K562 (cell line): ENCODE results near the gene SAE1. TPM values are rescaled to one million over a fixed set of nuclear protein-coding genes. Genes with fewer than 3 reads are reported as not detected.

Experiments used
- ATAC-seq: fragments of 200-7000 bp; cut with Tn5 transposase; 3 replicates; pipeline ENCODE4 v1.9.1; 2020; ENCODE audit warnings: moderate library complexity
- BruUV-seq: library from RNA; stranded (reverse); fragments of 400-500 nt; replicated peaks from 2 replicates; lab custom pipeline; 2021; lab: Mats Ljungman, UMichigan
- CTCF ChIA-PET: fragments of 300-600 bp; formaldehyde crosslinking; extraction: SDS; loops from one replicate; lab custom pipeline; 2021; ENCODE audit warnings: low intra/inter-chr PET ratio; lab: Yijun Ruan, JAX
- POLR2A ChIA-PET: fragments of 300-600, 350-650 bp; sonication (Branson Sonifier 250); formaldehyde crosslinking; extraction: SDS; loops from one replicate; lab custom pipeline; 2021; ENCODE audit warnings: antibody characterized with exemption, inconsistent platforms; lab: Yijun Ruan, JAX
- DNase-seq, 4 experiments: peaks; one replicate each; pipeline versions ENCODE4 v3.0.0 to v3.0.0-alpha.2; 2011 to 2018; ENCODE audit warnings: low spot score in 3 of 4, mixed read lengths in 3 of 4; ENCODE audit errors: extremely low read depth in 1 of 4
- FAIRE-seq: peaks from 2 replicates; lab custom pipeline; 2011; peaks lifted over from hg19 to GRCh38; lab: Jason Lieb, UNC
- H2AFZ ChIP-seq: 2 replicates; pipeline ENCODE4 v1.6.0; 2011; ENCODE audit warnings: low read depth, low read length, control low read depth, inconsistent platforms
- H3K27ac ChIP-seq: fragments of 200-600 bp; 3 replicates; pipeline ENCODE4 v1.8.0; 2011; ENCODE audit warnings: low read depth, mild to moderate bottlenecking, control low read depth, inconsistent platforms, low read length, moderate library complexity, mixed read lengths; ENCODE audit errors: extremely low read depth
- H3K27me3 ChIP-seq, 2 experiments: fragments of 300-600 bp in 1 of 2; 2 replicates in 1 of 2; 3 replicates in 1 of 2; pipeline versions ENCODE4 v1.6.0 to v1.8.0; 2011; ENCODE audit warnings: inconsistent platforms in 2 of 2, low read length in 2 of 2, mild to moderate bottlenecking in 1 of 2, mixed read lengths in 1 of 2, moderate library complexity in 1 of 2; ENCODE audit not compliant: control insufficient read depth in 2 of 2, insufficient read depth in 2 of 2
- H3K36me3 ChIP-seq: fragments of 300-600 bp; 3 replicates; pipeline ENCODE4 v1.8.0; 2011; ENCODE audit warnings: mild to moderate bottlenecking, low read length, inconsistent platforms; ENCODE audit not compliant: control insufficient read depth, insufficient read depth
- H3K4me1 ChIP-seq, 2 experiments: fragments of 200-600 bp in 1 of 2; replicated peaks in 1 of 2; 2 replicates in 1 of 2; 3 replicates in 1 of 2; pipeline versions ENCODE4 v1.5.1 to v1.8.0; 2011; ENCODE audit warnings: inconsistent platforms in 2 of 2, low read length in 2 of 2, mild to moderate bottlenecking in 1 of 2, mixed read lengths in 1 of 2, moderate library complexity in 1 of 2; ENCODE audit not compliant: control insufficient read depth in 2 of 2, insufficient read depth in 2 of 2
- H3K4me2 ChIP-seq: 2 replicates; pipeline ENCODE4 v1.6.1; 2011; ENCODE audit warnings: low read length, control low read depth, inconsistent platforms, mixed read lengths; ENCODE audit not compliant: insufficient read depth
- H3K4me3 ChIP-seq: fragments of 200-600 bp; sonication (generic), shearing (Covaris generic); 2 replicates; pipeline ENCODE4 v1.5.1; 2016; ENCODE audit warnings: control low read depth, inconsistent platforms
- H3K79me2 ChIP-seq: fragments of 200-600 bp; 3 replicates; pipeline ENCODE4 v1.8.0; 2011; ENCODE audit warnings: low read length, inconsistent platforms; ENCODE audit not compliant: control insufficient read depth, insufficient read depth
- H3K9ac ChIP-seq, 2 experiments: 2 replicates each; pipeline versions ENCODE4 v1.6.0 to v1.6.1; 2011; ENCODE audit warnings: low read depth in 2 of 2, low read length in 2 of 2, control low read depth in 1 of 2, inconsistent platforms in 1 of 2, mild to moderate bottlenecking in 1 of 2, mixed read lengths in 1 of 2; ENCODE audit not compliant: insufficient read depth in 1 of 2
- H3K9me1 ChIP-seq: one replicate; pipeline ENCODE4 v1.6.0; 2011; ENCODE audit warnings: inconsistent platforms, mild to moderate bottlenecking, low read length, moderate library complexity; ENCODE audit not compliant: control insufficient read depth, insufficient read depth
- H3K9me3 ChIP-seq: replicated peaks from 2 replicates; pipeline ENCODE4 v1.5.1; 2011; ENCODE audit warnings: low read depth, low read length, inconsistent platforms; ENCODE audit not compliant: control insufficient read depth, insufficient read depth
- H4K20me1 ChIP-seq: replicated peaks from 2 replicates; pipeline ENCODE4 v1.6.1; 2011; ENCODE audit warnings: low read length, inconsistent platforms, mixed read lengths; ENCODE audit not compliant: control insufficient read depth, insufficient read depth
- EP400 ChIP-seq: fragments of 450-650 bp; IDR thresholded peaks from 2 replicates; pipeline ENCODE4 v1.6.1; 2017; ENCODE audit warnings: antibody characterized with exemption, mild to moderate bottlenecking, moderate library complexity
- ETS2 ChIP-seq: IDR thresholded peaks from 2 replicates; pipeline ENCODE4 v1.6.1; 2016; ENCODE audit warnings: borderline replicate concordance, missing genetic modification characterization, mild to moderate bottlenecking, moderate library complexity, missing compliant biosample characterization; ENCODE audit not compliant: poor library complexity, severe bottlenecking
- FOXK1 ChIP-seq: sonication (generic); formaldehyde crosslinking; IDR thresholded peaks from 2 replicates; pipeline ENCODE4 v1.8.0; 2022; ENCODE audit warnings: missing genetic modification reagents, mild to moderate bottlenecking, borderline replicate concordance
- MECOM ChIP-seq: fragments of 250-450 bp; sonication (Bioruptor Pico); IDR thresholded peaks from 2 replicates; pipeline ENCODE4 v1.8.0; 2022; ENCODE audit warnings: inconsistent platforms
- NR4A1 ChIP-seq, 2 experiments: fragments of 250-450 bp in 1 of 2; fragments of 450-650 bp in 1 of 2; sonication (Bioruptor Pico) in 1 of 2; IDR thresholded peaks; 2 replicates each; pipeline versions ENCODE4 v1.4.0 to v1.6.1; 2016 to 2020; ENCODE audit warnings: mild to moderate bottlenecking in 2 of 2, missing compliant biosample characterization in 1 of 2, missing genetic modification characterization in 1 of 2, moderate library complexity in 1 of 2
- RBM15 ChIP-seq: fragments of 200-400 bp; formaldehyde crosslinking; IDR thresholded peaks from 2 replicates; pipeline ENCODE4 v1.6.1; 2018; ENCODE audit warnings: mild to moderate bottlenecking, low read length, moderate library complexity; ENCODE audit not compliant: insufficient read depth
- SMAD2 ChIP-seq: fragments of 150-350 bp; IDR thresholded peaks from 2 replicates; pipeline ENCODE4 v1.6.1; 2014; ENCODE audit warnings: low read depth, mild to moderate bottlenecking, low read length
- SREBF1 ChIP-seq: fragments of 150-350 bp; IDR thresholded peaks from 2 replicates; pipeline ENCODE4 v1.6.1; 2014; ENCODE audit warnings: antibody characterized with exemption, low read depth, low read length, borderline replicate concordance
- ZBTB17 ChIP-seq: fragments of 450-650 bp; formaldehyde crosslinking; IDR thresholded peaks from 2 replicates; pipeline ENCODE4 v1.4.0; 2020; ENCODE audit warnings: mild to moderate bottlenecking
- WGBS: fragments of 100-300 bp; shearing (Covaris generic); methylation state at CpG from one replicate; pipeline ENCODE4 v1.1.6; 2016; ENCODE audit warnings: low coverage, mixed read lengths; ENCODE audit not compliant: insufficient coverage; ENCODE audit errors: missing lambda C conversion rate; 5-methylcytosine and 5-hydroxymethylcytosine counted together
- in situ Hi-C: fragments of 300-500 bp; cut with MboI; formaldehyde crosslinking; loops from 4 replicates; pipeline ENCODE4 v1.15.0; 2018; ENCODE audit warnings: inconsistent platforms, mixed read lengths
- intact Hi-C: fragments of 100-400 bp; cut with micrococcal nuclease; formaldehyde crosslinking; loops from 2 replicates; pipeline ENCODE4 v1.14.2; 2022
- polyA plus RNA-seq, 8 experiments: library from polyadenylated mRNA; depleted of rRNA in 4 of 8; stranded (reverse) in 5 of 8; unstranded in 3 of 8; fragments of >200 nt; fragmentation: Nextera tagmentation in 2 of 8; fragmentation: Illumina TruSeq in 1 of 8; extraction: Ambion mirVana in 2 of 8; extraction: Trizol in 1 of 8; gene quantifications; 2 replicates each; pipeline versions ENCODE4 v1.2.1 to v1.2.3, GENCODE V29; 2011 to 2014; ENCODE audit warnings: inconsistent platforms in 1 of 8, missing spikeins in 1 of 8
- total RNA-seq, 7 experiments: library from RNA; depleted of rRNA in 6 of 7; stranded (reverse); fragments of >200 nt in 6 of 7; fragmentation: Illumina TruSeq in 2 of 7; extraction: Trizol in 2 of 7; gene quantifications; 2 replicates each; pipeline versions ENCODE4 v1.2.1 to v1.2.3, GENCODE V29; 2011 to 2021; ENCODE audit warnings: low replicate concordance in 1 of 7
- TF ChIP-seq, protein P1 (sequence below): sonication (generic); formaldehyde crosslinking; IDR thresholded peaks from 2 replicates; pipeline ENCODE4 v1.4.0; 2020; ENCODE audit warnings: mild to moderate bottlenecking, missing genetic modification reagents
- TF ChIP-seq, protein P2 (sequence below): fragments of 450-650 bp; formaldehyde crosslinking; IDR thresholded peaks from 2 replicates; pipeline ENCODE4 v1.4.0; 2020; ENCODE audit warnings: mild to moderate bottlenecking, mixed read lengths
- TF ChIP-seq, protein P3 (sequence below), 3 experiments: IDR thresholded peaks in 2 of 3; conservative IDR thresholded peaks in 1 of 3; 2 replicates each; pipeline ENCODE4 v1.5.1; 2011 to 2012; ENCODE audit warnings: low read length in 3 of 3, mild to moderate bottlenecking in 3 of 3, control low read depth in 2 of 3, improper control_type of control experiment in 1 of 3, inconsistent platforms in 1 of 3, low read depth in 1 of 3, mixed read lengths in 1 of 3, moderate library complexity in 1 of 3; ENCODE audit not compliant: insufficient read depth in 2 of 3

SAE1 gene
- total and polyA plus RNA-seq, 9 of the 15 experiments (the other 6 are each of a cell fraction or from before 2014, with no cell fraction given): 82.8 to 299 (median 217) TPM

DNA sequence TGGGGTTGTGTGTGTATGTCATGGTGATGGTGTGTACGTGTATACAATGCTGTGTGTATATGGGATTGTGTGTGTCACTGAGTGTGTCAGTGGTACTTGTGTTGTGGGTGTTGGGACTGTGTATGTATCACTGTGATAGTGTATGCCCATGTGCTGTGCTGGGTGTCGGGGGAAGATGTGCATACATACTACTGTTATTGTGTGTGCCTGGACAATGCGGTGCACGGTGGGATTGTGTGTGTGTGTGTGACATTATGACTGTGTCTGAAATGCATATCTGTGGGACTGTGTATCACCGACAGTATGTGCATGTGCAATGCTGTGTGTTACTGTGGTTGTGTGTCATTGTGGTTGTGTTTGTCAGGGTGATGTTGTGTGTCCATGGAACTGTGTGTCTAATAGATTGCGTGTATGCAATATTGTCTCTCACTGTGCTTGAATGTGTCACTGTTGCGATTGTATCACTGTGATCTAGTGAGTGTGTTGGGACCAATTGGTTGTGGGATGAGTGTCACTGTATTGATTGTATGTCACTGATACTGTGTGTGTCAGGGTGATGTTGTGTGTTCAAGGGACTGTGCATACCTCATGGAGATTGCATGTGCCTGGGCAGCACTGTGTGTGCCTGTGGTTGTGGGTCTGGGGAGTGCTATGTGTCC is 111.4 kb downstream of the SAE1 start:
- POLR2A ChIA-PET: interaction anchor here (2.0 to 5.2 kb wide), 2 partner anchors 14 to 16 kb away, joined by 8 to 112 read pairs; no protein-coding TSS in a partner anchor
- ATAC-seq: no peak
- TF ChIP-seq ETS2 (no peak), NR4A1 (CRISPR knock-in tag; IDR thresholded peaks at IDR 0.05) (no peak), NR4A1 (tag; IDR thresholded peaks at IDR 0.05) (no peak), SMAD2 (no peak), EP400 (peak; percentile 5; the same call in 1 of the 2 replicates), ZBTB17 (CRISPR knock-in tag) (no peak), RBM15 (no peak), MECOM (CRISPR knock-in tag) (no peak), FOXK1 (CRISPR knock-in tag) (0 out of 2 replicates have a peak, but pooled peaks have one; percentile 8), SREBF1 (no peak)
- TF ChIP-seq, protein P1, sequence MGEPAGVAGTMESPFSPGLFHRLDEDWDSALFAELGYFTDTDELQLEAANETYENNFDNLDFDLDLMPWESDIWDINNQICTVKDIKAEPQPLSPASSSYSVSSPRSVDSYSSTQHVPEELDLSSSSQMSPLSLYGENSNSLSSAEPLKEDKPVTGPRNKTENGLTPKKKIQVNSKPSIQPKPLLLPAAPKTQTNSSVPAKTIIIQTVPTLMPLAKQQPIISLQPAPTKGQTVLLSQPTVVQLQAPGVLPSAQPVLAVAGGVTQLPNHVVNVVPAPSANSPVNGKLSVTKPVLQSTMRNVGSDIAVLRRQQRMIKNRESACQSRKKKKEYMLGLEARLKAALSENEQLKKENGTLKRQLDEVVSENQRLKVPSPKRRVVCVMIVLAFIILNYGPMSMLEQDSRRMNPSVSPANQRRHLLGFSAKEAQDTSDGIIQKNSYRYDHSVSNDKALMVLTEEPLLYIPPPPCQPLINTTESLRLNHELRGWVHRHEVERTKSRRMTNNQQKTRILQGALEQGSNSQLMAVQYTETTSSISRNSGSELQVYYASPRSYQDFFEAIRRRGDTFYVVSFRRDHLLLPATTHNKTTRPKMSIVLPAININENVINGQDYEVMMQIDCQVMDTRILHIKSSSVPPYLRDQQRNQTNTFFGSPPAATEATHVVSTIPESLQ (CRISPR knock-in tag): no peak
- TF ChIP-seq, protein P2, sequence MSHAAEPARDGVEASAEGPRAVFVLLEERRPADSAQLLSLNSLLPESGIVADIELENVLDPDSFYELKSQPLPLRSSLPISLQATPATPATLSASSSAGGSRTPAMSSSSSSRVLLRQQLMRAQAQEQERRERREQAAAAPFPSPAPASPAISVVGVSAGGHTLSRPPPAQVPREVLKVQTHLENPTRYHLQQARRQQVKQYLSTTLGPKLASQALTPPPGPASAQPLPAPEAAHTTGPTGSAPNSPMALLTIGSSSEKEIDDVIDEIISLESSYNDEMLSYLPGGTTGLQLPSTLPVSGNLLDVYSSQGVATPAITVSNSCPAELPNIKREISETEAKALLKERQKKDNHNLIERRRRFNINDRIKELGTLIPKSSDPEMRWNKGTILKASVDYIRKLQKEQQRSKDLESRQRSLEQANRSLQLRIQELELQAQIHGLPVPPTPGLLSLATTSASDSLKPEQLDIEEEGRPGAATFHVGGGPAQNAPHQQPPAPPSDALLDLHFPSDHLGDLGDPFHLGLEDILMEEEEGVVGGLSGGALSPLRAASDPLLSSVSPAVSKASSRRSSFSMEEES: no peak
- TF ChIP-seq, protein P3, sequence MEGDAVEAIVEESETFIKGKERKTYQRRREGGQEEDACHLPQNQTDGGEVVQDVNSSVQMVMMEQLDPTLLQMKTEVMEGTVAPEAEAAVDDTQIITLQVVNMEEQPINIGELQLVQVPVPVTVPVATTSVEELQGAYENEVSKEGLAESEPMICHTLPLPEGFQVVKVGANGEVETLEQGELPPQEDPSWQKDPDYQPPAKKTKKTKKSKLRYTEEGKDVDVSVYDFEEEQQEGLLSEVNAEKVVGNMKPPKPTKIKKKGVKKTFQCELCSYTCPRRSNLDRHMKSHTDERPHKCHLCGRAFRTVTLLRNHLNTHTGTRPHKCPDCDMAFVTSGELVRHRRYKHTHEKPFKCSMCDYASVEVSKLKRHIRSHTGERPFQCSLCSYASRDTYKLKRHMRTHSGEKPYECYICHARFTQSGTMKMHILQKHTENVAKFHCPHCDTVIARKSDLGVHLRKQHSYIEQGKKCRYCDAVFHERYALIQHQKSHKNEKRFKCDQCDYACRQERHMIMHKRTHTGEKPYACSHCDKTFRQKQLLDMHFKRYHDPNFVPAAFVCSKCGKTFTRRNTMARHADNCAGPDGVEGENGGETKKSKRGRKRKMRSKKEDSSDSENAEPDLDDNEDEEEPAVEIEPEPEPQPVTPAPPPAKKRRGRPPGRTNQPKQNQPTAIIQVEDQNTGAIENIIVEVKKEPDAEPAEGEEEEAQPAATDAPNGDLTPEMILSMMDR (IDR thresholded peaks at IDR 0.05 in 2 of 3, conservative IDR thresholded peaks at IDR 0.05 in 1 of 3; ENCODE audit: insufficient read depth in 2 of 3, low read depth in 1 of 3, low read length in 3 of 3): no peak

More for the DNA sequence above, 111.4 kb downstream of the SAE1 start:
- H3K4me1 ChIP-seq: peaks cover 28 to 46% of the 10 kb centered on the region in 2 experiments; a peak in 4 of 5 replicates
- FAIRE-seq: no peak
- H3K4me2 ChIP-seq: peak overlapping the region; percentile 73
- CTCF ChIA-PET: no interaction called here
- H3K9me1 ChIP-seq: no peaks in the 10 kb centered on the region
- intact Hi-C loops (loop anchor here (5.0 to 10.0 kb wide), 3 partner anchors 90 to 377 kb away; partner anchors contain the start of gene ARHGAP35), in situ Hi-C loops (loop anchor here (10.0 kb wide), 1 partner anchor 387 kb away; the partner anchor contains the start of gene AP2S1)
- 81% methylated on average over 7 of the region's 7 CpGs for WGBS
- no TSS peak for BruUV-seq
- H4K20me1 ChIP-seq: no peaks in the 10 kb centered on the region
- H3K79me2 ChIP-seq: no peaks in the 10 kb centered on the region; the same call in 2 of the 3 replicates
- DNase-seq: no peak
- no peaks in the 10 kb centered on the region for H3K27me3 ChIP-seq
- no peaks in the 10 kb centered on the region; the same call in 1 of the 2 replicates for H3K9me3 ChIP-seq
- peak overlapping the region; percentile 37 for H2AFZ ChIP-seq
- peak overlapping the region; percentile 74 for H3K27ac ChIP-seq
- H3K9ac ChIP-seq: peak overlapping the region in 1 of 2 experiments; percentile 65; a peak in 2 of 4 replicates
- no peaks in the 10 kb centered on the region for H3K36me3 ChIP-seq
- no peak overlapping the region for H3K4me3 ChIP-seq
